ENCODE results near the gene ANXA4.
"Not testable (repeated sequence)": the region's sequence is repeated elsewhere in the genome, so short reads cannot be mapped to it uniquely, and the experiment has no call there.

The ANXA4 gene

GRCh38 chr2:69762513-69763494, 20.9 kb downstream of the ANXA4 start:
- Histone ChIP-seq H3K4me1 (ENCODE audit: control insufficient read depth in 1 of 2, insufficient read depth in 2 of 2, low read length in 2 of 2) (peaks cover 3 to 15% of the 10 kb centered on the region in 2 donors), H3K27me3 (ENCODE audit: low read depth, low read length) (no peaks in the 10 kb centered on the region), H3K4me3 (ENCODE audit: low read depth in 1 of 2, low read length in 2 of 2) (no peak overlapping the region), H3K27ac (ENCODE audit: low read length) (peak overlapping the region; percentile 17), H3K36me3 (ENCODE audit: control insufficient read depth in 1 of 2, insufficient read depth in 2 of 2, low read length in 2 of 2) (peaks cover 0 to 3% of the 10 kb centered on the region in 2 donors), H3K9me3 (ENCODE audit: control insufficient read depth in 1 of 2, low read length in 2 of 2) (no peaks in the 10 kb centered on the region)

- not testable (repeated sequence) for H3K4me3 ChIP-seq (ENCODE audit: low read depth in 1 of 2, low read length in 2 of 2); H3K27ac ChIP-seq (ENCODE audit: low read length); H3K36me3 ChIP-seq (ENCODE audit: control insufficient read depth in 1 of 2, insufficient read depth in 2 of 2, low read length in 2 of 2); H3K9me3 ChIP-seq (ENCODE audit: control insufficient read depth in 1 of 2, low read length in 2 of 2); H3K27me3 ChIP-seq (ENCODE audit: low read depth, low read length)
- peaks cover 3 to 15% of the 10 kb centered on the region in 2 donors for H3K4me1 ChIP-seq (ENCODE audit: control insufficient read depth in 1 of 2, insufficient read depth in 2 of 2, low read length in 2 of 2)
Measured at GRCh38 chr2:69763831-69764230, 21.9 kb downstream of the ANXA4 start.

DNA sequence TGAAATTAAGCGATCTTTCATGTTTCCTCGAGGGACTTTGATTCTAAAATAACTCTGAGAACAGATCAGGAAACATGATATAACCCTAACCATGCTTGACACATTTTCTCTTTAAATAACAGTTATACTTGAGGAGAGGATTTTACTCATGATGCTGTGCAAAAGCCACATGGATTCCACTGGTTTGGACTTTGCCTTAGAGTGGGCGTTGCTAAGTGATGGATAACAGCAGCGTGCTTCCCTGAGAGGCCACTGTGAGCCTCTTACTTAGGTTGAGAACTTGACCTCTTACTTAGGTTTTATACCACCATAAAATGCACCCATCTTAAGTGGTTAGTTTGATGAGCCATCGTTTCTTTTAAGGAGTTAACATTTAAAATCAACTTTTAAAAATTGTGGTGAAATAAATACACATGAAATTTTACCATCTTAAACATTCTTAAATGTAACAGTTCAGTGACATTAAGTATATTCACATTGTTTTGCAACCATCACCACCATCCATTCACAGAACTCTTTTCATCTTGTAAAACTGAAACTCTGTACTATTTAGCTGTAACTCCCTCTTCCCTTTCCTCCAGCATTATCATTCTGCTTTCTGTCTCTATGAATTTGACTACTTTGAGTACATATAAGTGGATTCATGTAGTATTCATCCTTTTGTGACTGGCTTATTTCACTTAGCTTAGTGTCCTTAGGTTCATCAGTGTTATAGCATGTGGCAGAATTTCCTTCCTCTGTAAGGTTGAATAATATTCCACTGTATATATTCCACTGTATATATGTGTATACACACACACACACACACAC, 22.6 kb downstream of the ANXA4 start:
- no peaks in the 10 kb centered on the region for H3K27me3 ChIP-seq (ENCODE audit: low read depth, low read length)
- no peak overlapping the region for H3K4me3 ChIP-seq (ENCODE audit: low read depth in 1 of 2, low read length in 2 of 2)
- no peaks in the 10 kb centered on the region for H3K36me3 ChIP-seq (ENCODE audit: control insufficient read depth in 1 of 2, insufficient read depth in 2 of 2, low read length in 2 of 2)
- no peaks in the 10 kb centered on the region for H3K9me3 ChIP-seq (ENCODE audit: control insufficient read depth in 1 of 2, low read length in 2 of 2)
- H3K27ac ChIP-seq (ENCODE audit: low read length), result no peak overlapping the region
- peaks cover 3 to 15% of the 10 kb centered on the region in 2 donors for H3K4me1 ChIP-seq (ENCODE audit: control insufficient read depth in 1 of 2, insufficient read depth in 2 of 2, low read length in 2 of 2)

DNA sequence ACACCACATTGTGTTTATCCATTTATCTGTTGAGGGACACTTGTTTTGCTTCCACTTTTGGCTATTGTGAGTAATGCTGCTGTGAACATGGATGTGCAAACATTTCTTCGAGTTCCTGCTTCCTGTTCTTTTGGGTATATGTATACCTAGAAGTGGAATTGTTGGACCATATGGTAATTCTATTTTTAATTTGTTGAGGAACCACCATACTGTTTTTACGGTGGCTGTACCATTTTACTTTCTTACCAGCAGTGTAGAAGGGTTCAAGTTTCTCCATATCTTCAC, 23.1 kb downstream of the ANXA4 start:
- no peaks in the 10 kb centered on the region for H3K36me3 ChIP-seq (ENCODE audit: control insufficient read depth in 1 of 2, insufficient read depth in 2 of 2, low read length in 2 of 2)
- H3K4me3 ChIP-seq (ENCODE audit: low read depth in 1 of 2, low read length in 2 of 2), result no peak overlapping the region
- peaks cover 3 to 15% of the 10 kb centered on the region in 2 donors for H3K4me1 ChIP-seq (ENCODE audit: control insufficient read depth in 1 of 2, insufficient read depth in 2 of 2, low read length in 2 of 2)
- no peak overlapping the region for H3K27ac ChIP-seq (ENCODE audit: low read length)
- no peaks in the 10 kb centered on the region for H3K9me3 ChIP-seq (ENCODE audit: control insufficient read depth in 1 of 2, low read length in 2 of 2)
- no peaks in the 10 kb centered on the region for H3K27me3 ChIP-seq (ENCODE audit: low read depth, low read length)

DNA sequence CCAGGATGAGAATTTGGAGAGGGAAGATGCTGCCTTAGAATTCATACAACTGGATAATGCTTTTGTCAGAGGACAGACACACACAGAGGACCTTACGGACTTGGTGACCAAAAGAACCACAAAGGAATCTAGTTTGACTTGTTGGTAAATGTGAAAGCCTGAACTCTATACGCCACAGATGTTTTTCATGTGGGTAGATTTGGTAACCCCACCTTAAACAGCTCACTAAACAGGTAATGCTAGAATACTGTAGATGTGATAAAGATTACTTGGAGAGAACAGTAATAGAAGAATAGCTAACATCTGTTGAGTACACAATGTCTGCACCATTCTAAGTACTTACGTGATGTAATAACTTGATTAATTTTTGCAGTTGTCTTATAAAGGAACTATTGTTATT, 24.1 kb downstream of the ANXA4 start:
- no peaks in the 10 kb centered on the region for H3K36me3 ChIP-seq (ENCODE audit: control insufficient read depth in 1 of 2, insufficient read depth in 2 of 2, low read length in 2 of 2)
- H3K4me3 ChIP-seq (ENCODE audit: low read depth in 1 of 2, low read length in 2 of 2), result no peak overlapping the region
- peaks cover 3 to 15% of the 10 kb centered on the region in 2 donors for H3K4me1 ChIP-seq (ENCODE audit: control insufficient read depth in 1 of 2, insufficient read depth in 2 of 2, low read length in 2 of 2)
- no peaks in the 10 kb centered on the region for H3K9me3 ChIP-seq (ENCODE audit: control insufficient read depth in 1 of 2, low read length in 2 of 2)
- H3K27me3 ChIP-seq (ENCODE audit: low read depth, low read length), result no peaks in the 10 kb centered on the region
- H3K27ac ChIP-seq (ENCODE audit: low read length), result no peak overlapping the region

- no peaks in the 10 kb centered on the region for H3K9me3 ChIP-seq (ENCODE audit: control insufficient read depth in 1 of 2, low read length in 2 of 2)
- no peaks in the 10 kb centered on the region for H3K36me3 ChIP-seq (ENCODE audit: control insufficient read depth in 1 of 2, insufficient read depth in 2 of 2, low read length in 2 of 2)
- peaks cover 3 to 15% of the 10 kb centered on the region in 2 donors for H3K4me1 ChIP-seq (ENCODE audit: control insufficient read depth in 1 of 2, insufficient read depth in 2 of 2, low read length in 2 of 2)
- H3K4me3 ChIP-seq (ENCODE audit: low read depth in 1 of 2, low read length in 2 of 2), result no peak overlapping the region
- H3K27ac ChIP-seq (ENCODE audit: low read length), result peak overlapping the region; percentile 32
- no peaks in the 10 kb centered on the region for H3K27me3 ChIP-seq (ENCODE audit: low read depth, low read length)
Measured at GRCh38 chr2:69767034-69767433, 25.1 kb downstream of the ANXA4 start.

- Histone ChIP-seq H3K9me3 (ENCODE audit: control insufficient read depth in 1 of 2, low read length in 2 of 2) (no peaks in the 10 kb centered on the region), H3K4me1 (ENCODE audit: control insufficient read depth in 1 of 2, insufficient read depth in 2 of 2, low read length in 2 of 2) (peaks cover 2 to 15% of the 10 kb centered on the region in 2 donors), H3K4me3 (ENCODE audit: low read depth in 1 of 2, low read length in 2 of 2) (no peak overlapping the region), H3K27me3 (ENCODE audit: low read depth, low read length) (no peaks in the 10 kb centered on the region), H3K27ac (ENCODE audit: low read length) (no peak overlapping the region), H3K36me3 (ENCODE audit: control insufficient read depth in 1 of 2, insufficient read depth in 2 of 2, low read length in 2 of 2) (no peaks in the 10 kb centered on the region)
Measured at GRCh38 chr2:69768235-69768634, 26.3 kb downstream of the ANXA4 start.

DNA sequence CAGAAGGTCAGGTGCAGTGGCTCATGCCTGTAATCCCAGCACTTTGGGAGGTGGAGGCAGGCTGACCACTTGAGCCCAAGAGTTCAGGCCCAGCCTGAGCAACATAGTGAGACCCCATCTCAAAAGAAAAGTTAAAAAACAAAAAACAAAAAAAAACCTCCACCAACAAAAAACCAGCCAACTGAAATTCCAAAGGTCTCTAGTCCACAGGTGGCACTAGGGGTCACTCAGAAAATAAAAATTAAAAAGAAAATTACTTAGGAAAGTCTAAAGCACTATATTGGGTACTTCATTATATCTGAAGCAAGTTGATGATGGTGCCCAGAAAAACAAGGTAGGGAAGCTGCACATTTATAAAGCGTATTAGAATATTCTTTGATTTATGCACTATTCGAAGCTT, 26.9 kb downstream of the ANXA4 start:
- no peaks in the 10 kb centered on the region for H3K36me3 ChIP-seq (ENCODE audit: control insufficient read depth in 1 of 2, insufficient read depth in 2 of 2, low read length in 2 of 2)
- H3K27ac ChIP-seq (ENCODE audit: low read length), result peak overlapping the region; percentile 53
- no peaks in the 10 kb centered on the region for H3K27me3 ChIP-seq (ENCODE audit: low read depth, low read length)
- no peak overlapping the region for H3K4me3 ChIP-seq (ENCODE audit: low read depth in 1 of 2, low read length in 2 of 2)
- H3K9me3 ChIP-seq (ENCODE audit: control insufficient read depth in 1 of 2, low read length in 2 of 2), result no peaks in the 10 kb centered on the region
- peaks cover 0 to 15% of the 10 kb centered on the region in 2 donors for H3K4me1 ChIP-seq (ENCODE audit: control insufficient read depth in 1 of 2, insufficient read depth in 2 of 2, low read length in 2 of 2)

GRCh38 chr2:69769272-69769671, 27.3 kb downstream of the ANXA4 start:
- Histone ChIP-seq H3K27ac (ENCODE audit: low read length) (peak overlapping the region; percentile 53), H3K36me3 (ENCODE audit: control insufficient read depth in 1 of 2, insufficient read depth in 2 of 2, low read length in 2 of 2) (no peaks in the 10 kb centered on the region), H3K4me1 (ENCODE audit: control insufficient read depth in 1 of 2, insufficient read depth in 2 of 2, low read length in 2 of 2) (peaks cover 0 to 15% of the 10 kb centered on the region in 2 donors), H3K9me3 (ENCODE audit: control insufficient read depth in 1 of 2, low read length in 2 of 2) (no peaks in the 10 kb centered on the region), H3K27me3 (ENCODE audit: low read depth, low read length) (no peaks in the 10 kb centered on the region), H3K4me3 (ENCODE audit: low read depth in 1 of 2, low read length in 2 of 2) (no peak overlapping the region)

DNA sequence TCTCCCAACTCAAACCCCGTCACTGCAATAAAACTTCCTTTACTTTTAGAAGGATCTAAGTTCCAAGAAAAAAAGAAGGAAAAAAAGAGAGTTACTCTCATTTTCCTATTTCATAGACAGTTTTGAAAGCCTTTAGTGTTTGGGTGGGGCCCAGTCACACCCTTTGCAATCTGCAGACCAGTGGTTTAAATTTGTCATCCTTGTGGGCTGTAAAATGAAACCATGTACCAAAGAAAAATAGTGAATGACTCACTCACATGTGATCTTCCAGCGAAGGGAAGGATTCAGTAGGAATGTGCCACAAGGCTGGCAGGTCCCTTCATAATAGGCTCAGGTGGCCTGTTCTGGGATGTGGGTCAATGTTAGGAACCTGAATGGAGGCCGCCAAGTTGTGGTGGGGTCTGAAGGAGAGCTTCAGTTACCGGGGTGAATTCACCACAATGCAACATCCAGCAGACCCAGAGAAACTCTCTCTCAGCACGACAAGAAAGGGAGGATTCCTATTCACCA, 28.3 kb downstream of the ANXA4 start:
- Histone ChIP-seq H3K36me3 (ENCODE audit: control insufficient read depth in 1 of 2, insufficient read depth in 2 of 2, low read length in 2 of 2) (no peaks in the 10 kb centered on the region), H3K27ac (ENCODE audit: low read length) (peak overlapping the region; percentile 77), H3K4me3 (ENCODE audit: low read depth in 1 of 2, low read length in 2 of 2) (no peak overlapping the region), H3K4me1 (ENCODE audit: control insufficient read depth in 1 of 2, insufficient read depth in 2 of 2, low read length in 2 of 2) (peaks cover 0 to 18% of the 10 kb centered on the region in 2 donors), H3K27me3 (ENCODE audit: low read depth, low read length) (no peaks in the 10 kb centered on the region), H3K9me3 (ENCODE audit: control insufficient read depth in 1 of 2, low read length in 2 of 2) (no peaks in the 10 kb centered on the region)

- H3K4me3 ChIP-seq (ENCODE audit: low read depth in 1 of 2, low read length in 2 of 2), result no peak overlapping the region
- no peaks in the 10 kb centered on the region for H3K9me3 ChIP-seq (ENCODE audit: control insufficient read depth in 1 of 2, low read length in 2 of 2)
- H3K27me3 ChIP-seq (ENCODE audit: low read depth, low read length), result no peaks in the 10 kb centered on the region
- no peaks in the 10 kb centered on the region for H3K36me3 ChIP-seq (ENCODE audit: control insufficient read depth in 1 of 2, insufficient read depth in 2 of 2, low read length in 2 of 2)
- H3K4me1 ChIP-seq (ENCODE audit: control insufficient read depth in 1 of 2, insufficient read depth in 2 of 2, low read length in 2 of 2), result peaks cover 0 to 17% of the 10 kb centered on the region in 2 donors
- peak overlapping the region; percentile 40 for H3K27ac ChIP-seq (ENCODE audit: low read length)
Measured at GRCh38 chr2:69770747-69771146, 28.8 kb downstream of the ANXA4 start.

All from muscle layer of duodenum (tissue), 2 donors.